Measurements from ENCODE around the gene CX3CL1. TPM values are rescaled to one million over a fixed set of nuclear protein-coding genes. Genes with fewer than 3 reads are reported as not detected.

The CX3CL1 gene
- total RNA-seq, 1 experiment from 2014 or later: 1.7 TPM

DNA sequence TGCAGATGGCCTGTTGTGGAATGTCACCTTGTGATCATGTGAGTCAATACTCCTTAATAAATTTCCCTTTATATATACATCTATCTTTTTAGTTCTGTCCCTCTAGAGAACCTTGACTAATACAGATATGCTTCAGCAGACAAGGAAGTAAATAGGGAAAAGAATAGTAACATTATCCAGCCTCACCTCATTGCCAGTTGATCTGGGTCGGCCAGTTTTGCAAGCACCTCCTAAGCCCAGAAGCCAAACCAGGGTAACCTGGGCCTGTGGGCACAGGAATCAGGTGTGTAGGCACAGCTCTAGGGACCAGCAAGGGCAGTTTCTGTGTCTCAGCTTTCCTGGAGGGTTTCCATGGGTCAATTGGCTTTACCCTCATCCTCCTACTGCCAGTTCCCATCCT, 20.4 kb downstream of the CX3CL1 start:
- H3K23ac ChIP-seq (ENCODE audit: insufficient read length, low read depth, low read length): no peak overlapping the region
- no peaks in the 10 kb centered on the region for H3K9me3 ChIP-seq (ENCODE audit: control insufficient read depth, low read depth, low read length)

More for the DNA sequence above, 20.4 kb downstream of the CX3CL1 start:
- Mint-ChIP-seq H3K4me1 (no peaks in the 10 kb centered on the region), H3K4me3 (no peak overlapping the region), H3K9me3 (peaks cover 2 to 5% of the 10 kb centered on the region in 2 experiments; a peak in 2 of 5 replicates), H3K27me3 (ENCODE audit: low read depth) (peaks cover 9% of the 10 kb centered on the region), H3K36me3 (ENCODE audit: insufficient read depth in 1 of 3, low read depth in 3 of 3) (no peaks in the 10 kb centered on the region), H3K27ac (no peak overlapping the region)
- Histone ChIP-seq H3K14ac (ENCODE audit: insufficient read depth, low read length) (no peak overlapping the region), H4K5ac (ENCODE audit: insufficient read length, low read depth, low read length) (no peak overlapping the region), H3T11ph (ENCODE audit: low read length) (no peak overlapping the region), H4K8ac (replicated peaks; ENCODE audit: insufficient read length, low read depth, low read length) (no peak overlapping the region), H3K79me2 (ENCODE audit: insufficient read depth, low read length) (no peaks in the 10 kb centered on the region), H3K4me1 (ENCODE audit: insufficient read depth, low read length) (no peaks in the 10 kb centered on the region), H3K27ac (ENCODE audit: insufficient read length, low read depth, low read length) (no peak overlapping the region), H3K27me3 (ENCODE audit: insufficient read depth, low read length) (no peaks in the 10 kb centered on the region), H2AK5ac (ENCODE audit: insufficient read length, low read length) (no peak overlapping the region), H4K91ac (ENCODE audit: insufficient read length, low read depth, low read length) (no peak overlapping the region), H3K4me2 (ENCODE audit: insufficient read depth, insufficient read length, low read length) (no peak overlapping the region), H3K79me1 (ENCODE audit: insufficient read depth, low read depth, low read length, poor library complexity, severe bottlenecking) (no peaks in the 10 kb centered on the region), H3K56ac (ENCODE audit: insufficient read length, low read depth, low read length) (no peak overlapping the region), H2BK5ac (ENCODE audit: insufficient read length, low read length) (no peak overlapping the region), H2AFZ (ENCODE audit: low read length) (no peak overlapping the region), H4K20me1 (ENCODE audit: control insufficient read depth, insufficient read depth, insufficient read length) (peaks cover 2% of the 10 kb centered on the region), H3K23me2 (ENCODE audit: insufficient read length, low read depth, low read length, poor library complexity, severe bottlenecking) (no peaks in the 10 kb centered on the region), H3K9ac (ENCODE audit: extremely low read depth, insufficient read length, low read length) (no peak overlapping the region), H2BK20ac (ENCODE audit: low read depth, low read length, poor library complexity, severe bottlenecking) (no peak overlapping the region), H2BK120ac (ENCODE audit: low read depth, low read length, poor library complexity, severe bottlenecking) (no peak overlapping the region), H2BK12ac (ENCODE audit: insufficient read length, low read depth, low read length) (no peak overlapping the region), H3K18ac (ENCODE audit: insufficient read length, low read depth, low read length) (no peak overlapping the region), H2BK15ac (ENCODE audit: low read depth, low read length) (no peak overlapping the region), H3K4ac (ENCODE audit: low read depth, low read length) (no peak overlapping the region)
- no CpG with 5 or more reads among the region's 1 CpG for WGBS (ENCODE audit: extremely low coverage, insufficient read length, low lambda C conversion rate)
- TF ChIP-seq, protein P1, sequence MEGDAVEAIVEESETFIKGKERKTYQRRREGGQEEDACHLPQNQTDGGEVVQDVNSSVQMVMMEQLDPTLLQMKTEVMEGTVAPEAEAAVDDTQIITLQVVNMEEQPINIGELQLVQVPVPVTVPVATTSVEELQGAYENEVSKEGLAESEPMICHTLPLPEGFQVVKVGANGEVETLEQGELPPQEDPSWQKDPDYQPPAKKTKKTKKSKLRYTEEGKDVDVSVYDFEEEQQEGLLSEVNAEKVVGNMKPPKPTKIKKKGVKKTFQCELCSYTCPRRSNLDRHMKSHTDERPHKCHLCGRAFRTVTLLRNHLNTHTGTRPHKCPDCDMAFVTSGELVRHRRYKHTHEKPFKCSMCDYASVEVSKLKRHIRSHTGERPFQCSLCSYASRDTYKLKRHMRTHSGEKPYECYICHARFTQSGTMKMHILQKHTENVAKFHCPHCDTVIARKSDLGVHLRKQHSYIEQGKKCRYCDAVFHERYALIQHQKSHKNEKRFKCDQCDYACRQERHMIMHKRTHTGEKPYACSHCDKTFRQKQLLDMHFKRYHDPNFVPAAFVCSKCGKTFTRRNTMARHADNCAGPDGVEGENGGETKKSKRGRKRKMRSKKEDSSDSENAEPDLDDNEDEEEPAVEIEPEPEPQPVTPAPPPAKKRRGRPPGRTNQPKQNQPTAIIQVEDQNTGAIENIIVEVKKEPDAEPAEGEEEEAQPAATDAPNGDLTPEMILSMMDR (conservative IDR thresholded peaks at IDR 0.05): no peak
- no peak for DNase-seq

Measured in H9 (cell line).